MM.1S (cell line): ENCODE measurements around the gene SCAF11.

Experiments
- DNase-seq: peaks from one replicate; pipeline ENCODE4 v3.0.0-alpha.2; 2015
- H2AFZ ChIP-seq: fragments of 300-600 bp; sonication (generic); 2 replicates; pipeline ENCODE4 v1.6.0; 2016; ENCODE audit warnings: antibody characterized with exemption, low read length
- H3F3A ChIP-seq: fragments of 300-600 bp; sonication (generic); 2 replicates; pipeline ENCODE4 v1.6.1; 2016; ENCODE audit warnings: mild to moderate bottlenecking, antibody characterized with exemption, low read length, moderate library complexity, mixed read lengths; ENCODE audit not compliant: insufficient read depth
- H3K27ac ChIP-seq: fragments of 300-600 bp; sonication (generic); 2 replicates; pipeline ENCODE4 v1.5.1; 2016; ENCODE audit warnings: mild to moderate bottlenecking, low read length
- H3K27me3 ChIP-seq: fragments of 300-600 bp; sonication (generic); replicated peaks from 2 replicates; pipeline ENCODE4 v1.6.0; 2016; ENCODE audit warnings: low read length; ENCODE audit not compliant: insufficient read depth
- H3K36me3 ChIP-seq: fragments of 300-600 bp; sonication (generic); replicated peaks from 2 replicates; pipeline ENCODE4 v1.6.1; 2016; ENCODE audit warnings: mild to moderate bottlenecking, low read length, mixed read lengths; ENCODE audit not compliant: insufficient read depth
- H3K4me1 ChIP-seq: fragments of 300-600 bp; sonication (generic); 2 replicates; pipeline ENCODE4 v1.6.1; 2016; ENCODE audit warnings: low read length, mixed read lengths
- H3K4me2 ChIP-seq: fragments of 300-600 bp; sonication (generic); 2 replicates; pipeline ENCODE4 v1.6.0; 2016; ENCODE audit warnings: low read depth, low read length
- H3K4me3 ChIP-seq: fragments of 300-600 bp; sonication (generic); 2 replicates; pipeline ENCODE4 v1.5.1; 2016; ENCODE audit warnings: low read length, mixed read lengths
- H3K79me2 ChIP-seq: fragments of 300-600 bp; sonication (generic); 2 replicates; pipeline ENCODE4 v1.6.1; 2016; ENCODE audit warnings: mixed run types, low read length, mixed read lengths
- H3K9ac ChIP-seq: fragments of 300-600 bp; sonication (generic); 2 replicates; pipeline ENCODE4 v1.6.1; 2016; ENCODE audit warnings: low read length, mixed read lengths
- H3K9me2 ChIP-seq: fragments of 300-600 bp; sonication (generic); replicated peaks from 2 replicates; pipeline ENCODE4 v1.6.1; 2016; ENCODE audit warnings: mild to moderate bottlenecking, low read length, mixed read lengths; ENCODE audit not compliant: insufficient read depth
- H3K9me3 ChIP-seq: fragments of 300-600 bp; sonication (generic); replicated peaks from 2 replicates; pipeline ENCODE4 v1.6.1; 2016; ENCODE audit warnings: mild to moderate bottlenecking, low read length, mixed read lengths; ENCODE audit not compliant: insufficient read depth
- H4K20me1 ChIP-seq: fragments of 300-600 bp; sonication (generic); 2 replicates; pipeline ENCODE4 v1.6.1; 2016; ENCODE audit warnings: mild to moderate bottlenecking, low read length, moderate library complexity, mixed read lengths; ENCODE audit not compliant: insufficient read depth
- CTCF ChIP-seq: fragments of 300-600 bp; sonication (generic); IDR thresholded peaks from 2 replicates; pipeline ENCODE4 v1.5.1; 2016; ENCODE audit warnings: antibody characterized with exemption, low read length, mixed read lengths
- EZH2 ChIP-seq: fragments of 300-600 bp; sonication (generic); optimal IDR thresholded peaks from 2 replicates; pipeline ENCODE3; 2017; ENCODE audit warnings: low read depth, mild to moderate bottlenecking, antibody characterized with exemption, low read length, mixed read lengths
- EZH2phosphoT487 ChIP-seq: fragments of 300-600 bp; sonication (generic); IDR thresholded peaks from 2 replicates; pipeline ENCODE4 v1.6.1; 2018; ENCODE audit warnings: antibody characterized with exemption, low read length

Gene SCAF11

GRCh38 chr12:45962553-45963325 lies 27.6 kb downstream of the SCAF11 start:
- Histone ChIP-seq H3K4me2 (no peak overlapping the region), H3K4me1 (no peaks in the 10 kb centered on the region), H3K79me2 (peaks cover 71% of the 10 kb centered on the region), H3K27me3 (no peaks in the 10 kb centered on the region), H3K36me3 (peaks cover 4% of the 10 kb centered on the region), H3K9me3 (no peaks in the 10 kb centered on the region), H3K9me2 (no peaks in the 10 kb centered on the region), H3K9ac (no peak overlapping the region), H3F3A (no peaks in the 10 kb centered on the region), H3K4me3 (no peak overlapping the region), H3K27ac (no peak overlapping the region), H4K20me1 (peaks cover 12% of the 10 kb centered on the region; the same call in 1 of the 2 replicates), H2AFZ (no peak overlapping the region)
- DNase-seq = no peak
- no peak for TF ChIP-seq CTCF
- TF ChIP-seq EZH2 = no peak
- no peak for TF ChIP-seq EZH2phosphoT487

DNA sequence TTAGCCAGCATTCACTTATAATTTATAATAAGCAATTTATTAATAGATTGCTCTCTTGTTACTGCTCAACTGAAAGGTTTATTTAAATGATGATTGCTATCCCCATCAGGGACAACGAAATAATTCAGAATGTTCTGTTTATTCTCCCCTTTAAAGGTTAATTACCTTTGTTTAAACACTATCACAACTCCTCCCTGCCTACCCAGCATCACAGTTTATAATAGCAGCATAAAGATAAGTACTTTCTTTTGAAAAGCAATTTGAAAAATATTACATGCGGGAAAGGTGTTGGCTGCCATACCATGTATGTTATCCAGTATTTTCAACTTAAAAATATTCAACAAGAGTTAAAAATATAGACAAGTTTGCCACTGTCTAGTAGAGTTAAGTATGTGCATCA lies 30.6 kb downstream of the SCAF11 start:
- no peak for TF ChIP-seq EZH2phosphoT487
- TF ChIP-seq CTCF = no peak
- TF ChIP-seq EZH2 = no peak
- Histone ChIP-seq H3K27me3 (no peaks in the 10 kb centered on the region), H2AFZ (no peak overlapping the region), H3K4me2 (no peak overlapping the region), H3K36me3 (peaks cover 4% of the 10 kb centered on the region), H3K9me2 (no peaks in the 10 kb centered on the region), H3F3A (no peaks in the 10 kb centered on the region), H3K79me2 (peaks cover 40% of the 10 kb centered on the region), H3K27ac (no peak overlapping the region), H3K4me3 (no peak overlapping the region), H3K4me1 (no peaks in the 10 kb centered on the region), H4K20me1 (no peaks in the 10 kb centered on the region; the same call in 1 of the 2 replicates), H3K9ac (no peak overlapping the region), H3K9me3 (no peaks in the 10 kb centered on the region)
- no peak for DNase-seq

GRCh38 chr12:45959025-45959424 lies 31.3 kb downstream of the SCAF11 start:
- Histone ChIP-seq H4K20me1 (no peaks in the 10 kb centered on the region; the same call in 1 of the 2 replicates), H2AFZ (no peak overlapping the region)

More at GRCh38 chr12:45959025-45959424, 31.3 kb downstream of the SCAF11 start:
- Histone ChIP-seq H3K9me3 (no peaks in the 10 kb centered on the region), H3K36me3 (peaks cover 4% of the 10 kb centered on the region), H3K27me3 (no peaks in the 10 kb centered on the region), H3K9me2 (no peaks in the 10 kb centered on the region), H3K4me1 (no peaks in the 10 kb centered on the region), H3K4me3 (no peak overlapping the region), H3K9ac (no peak overlapping the region), H3K79me2 (peaks cover 35% of the 10 kb centered on the region), H3K27ac (no peak overlapping the region), H3F3A (no peaks in the 10 kb centered on the region), H3K4me2 (no peak overlapping the region)
- no peak for TF ChIP-seq EZH2phosphoT487
- TF ChIP-seq EZH2 = no peak
- no peak for TF ChIP-seq CTCF
- no peak for DNase-seq
